RCC 7860 (cell line): ENCODE measurements around the gene PRSS21.

Experiments used
- DNase-seq: peaks from one replicate; pipeline ENCODE4 v3.0.0-alpha.2; 2015; ENCODE audit warnings: low spot score
- FAIRE-seq: peaks from 2 replicates; lab custom pipeline; 2012; peaks lifted over from hg19 to GRCh38; lab: Jason Lieb, UNC

PRSS21 gene

GRCh38 chr16:2859686-2860265, 42.7 kb downstream of the PRSS21 start:
- no peak for FAIRE-seq
- no peak for DNase-seq

- peak; percentile 55 for FAIRE-seq
- peak; percentile 72 for DNase-seq
These were observed 44.0 kb downstream of the PRSS21 start for GRCh38 chr16:2860826-2861567.

- no peak for DNase-seq
- FAIRE-seq: no peak
These were observed 48.6 kb downstream of the PRSS21 start for GRCh38 chr16:2865651-2866050.

- FAIRE-seq: no peak
These were observed 49.4 kb downstream of the PRSS21 start for GRCh38 chr16:2866431-2866830.

GRCh38 chr16:2867661-2867986, 50.6 kb downstream of the PRSS21 start:
- DNase-seq: no peak
- no peak for FAIRE-seq

More at GRCh38 chr16:2866431-2866830, 49.4 kb downstream of the PRSS21 start:
- no peak for DNase-seq

- DNase-seq: peak; percentile 91
- FAIRE-seq: peak; percentile 55
These were observed 51.2 kb downstream of the PRSS21 start for GRCh38 chr16:2867987-2868789.
